Stimulated activated effector memory CD8-positive, alpha-beta T cell treated with anti-CD3 and anti-CD28 coated beads, Interleukin-12 subunit alpha, Interleukin-12 subunit beta, amount 100 ng/mL, for 72 hours (primary cell): ENCODE data around the gene SPIC.
"Not testable (repeated sequence)": the region's sequence is repeated elsewhere in the genome, so short reads cannot be mapped to it uniquely, and the experiment has no call there.

ENCODE experiments used
- ATAC-seq: fragments of 150-1000 bp; cut with Tn5 transposase; 2 replicates; pipeline ENCODE4 v1.10.0; 2021
- DNase-seq, 2 donors: peaks; one replicate each; pipeline ENCODE4 v3.0.0; 2021 to 2022; ENCODE audit warnings: low spot score in 2 of 2
- H3K27ac Mint-ChIP-seq: one replicate; pipeline ENCODE4 v1.8.0; 2022; ENCODE audit warnings: mild to moderate bottlenecking, mixed read lengths
- H3K36me3 Mint-ChIP-seq: one replicate; pipeline ENCODE4 v1.8.0; 2022; ENCODE audit warnings: mild to moderate bottlenecking, mixed read lengths
- H3K4me1 Mint-ChIP-seq: one replicate; pipeline ENCODE4 v1.8.0; 2022; ENCODE audit warnings: mixed read lengths
- H3K4me3 Mint-ChIP-seq: one replicate; pipeline ENCODE4 v1.8.0; 2022; ENCODE audit warnings: mild to moderate bottlenecking, mixed read lengths
- H3K9me3 Mint-ChIP-seq: one replicate; pipeline ENCODE4 v1.8.0; 2022; ENCODE audit warnings: mixed read lengths

SPIC gene

GRCh38 chr12:101474711-101475386, at the start of gene SPIC:
Gene SPIC, plus strand, starts transcription at chr12:101475336. Its CDS starts 1,569 bp downstream, at chr12:101476905.
- H3K9me3 Mint-ChIP-seq, result no peaks in the 10 kb centered on the region
- ATAC-seq, result no peak
- DNase-seq, result no peak
- H3K36me3 Mint-ChIP-seq, result no peaks in the 10 kb centered on the region
- no peaks in the 10 kb centered on the region for H3K4me1 Mint-ChIP-seq
- no peak within 1 kb of the TSS for H3K4me3 Mint-ChIP-seq
- no peak within 1 kb of the TSS for H3K27ac Mint-ChIP-seq

DNA sequence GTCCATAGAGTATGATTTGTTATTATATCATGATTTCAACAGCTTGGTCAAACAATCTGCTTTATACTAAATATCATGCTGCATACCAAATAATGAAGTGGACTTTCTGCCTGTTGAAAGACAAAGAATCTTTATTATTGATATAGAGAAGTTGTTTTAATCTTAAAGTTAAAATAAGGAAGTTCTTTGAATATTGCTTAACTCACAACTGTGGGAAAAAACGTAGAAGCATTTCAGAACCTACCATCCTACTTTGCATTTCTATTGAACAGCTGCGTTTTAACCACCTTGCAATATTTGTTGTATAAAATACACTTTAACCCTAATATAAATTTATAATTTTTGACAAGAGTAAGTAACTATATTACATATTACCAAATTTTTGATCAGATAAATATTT, 44.7 kb upstream of the SPIC start:
- ATAC-seq, result no peak
- Mint-ChIP-seq H3K27ac (no peak overlapping the region), H3K36me3 (no peaks in the 10 kb centered on the region), H3K4me3 (no peak overlapping the region), H3K4me1 (no peaks in the 10 kb centered on the region), H3K9me3 (no peaks in the 10 kb centered on the region)
- no peak for DNase-seq

DNA sequence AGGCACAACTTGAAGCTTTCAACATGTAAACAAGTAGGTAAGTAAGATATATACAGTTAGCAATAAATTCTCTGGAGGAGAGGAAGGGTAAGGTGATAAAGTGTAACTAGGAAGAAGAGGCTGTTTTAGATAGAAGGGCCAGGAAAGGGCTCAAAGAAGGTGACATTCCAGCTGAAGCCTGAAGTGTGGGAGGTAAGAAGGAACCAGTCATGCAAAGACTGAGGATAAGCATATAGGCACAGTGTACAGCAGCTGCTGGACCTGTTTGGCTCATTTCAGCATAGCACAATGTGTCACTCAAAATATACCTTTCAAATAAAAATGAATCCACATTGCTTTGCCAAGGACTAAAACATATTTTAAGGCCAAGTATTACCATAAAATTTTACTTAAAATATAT, 39.0 kb upstream of the SPIC start:
- ATAC-seq, result no peak
- no peaks in the 10 kb centered on the region for H3K36me3 Mint-ChIP-seq
- no peaks in the 10 kb centered on the region for H3K9me3 Mint-ChIP-seq
- no peak overlapping the region for H3K27ac Mint-ChIP-seq
- no peaks in the 10 kb centered on the region for H3K4me1 Mint-ChIP-seq
- DNase-seq, result no peak
- no peak overlapping the region for H3K4me3 Mint-ChIP-seq

DNA sequence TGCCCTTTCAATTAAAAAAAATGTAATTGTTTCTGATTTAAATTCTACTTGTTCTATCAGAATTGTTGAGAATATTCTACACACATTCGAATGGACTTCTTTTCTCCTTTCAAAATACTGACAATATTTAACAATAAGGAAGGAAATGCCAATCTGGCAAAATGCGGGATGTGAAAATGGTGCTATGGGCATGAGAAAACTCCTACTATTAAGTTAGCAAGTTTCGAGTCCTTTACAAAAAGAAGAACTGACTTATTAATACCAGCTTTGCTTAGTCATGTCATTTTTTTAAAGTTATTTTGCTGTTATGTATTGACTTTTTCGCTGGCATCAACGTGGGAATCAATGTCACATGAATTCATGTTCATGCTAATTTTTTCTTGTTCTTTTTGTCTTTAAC, 35.9 kb upstream of the SPIC start:
- Mint-ChIP-seq H3K36me3 (no peaks in the 10 kb centered on the region), H3K4me3 (no peak overlapping the region), H3K9me3 (no peaks in the 10 kb centered on the region), H3K4me1 (no peaks in the 10 kb centered on the region), H3K27ac (no peak overlapping the region)
- ATAC-seq, result no peak
- no peak for DNase-seq

GRCh38 chr12:101441461-101442224, 33.5 kb upstream of the SPIC start:
- Mint-ChIP-seq H3K36me3 (no peaks in the 10 kb centered on the region), H3K9me3 (no peaks in the 10 kb centered on the region), H3K27ac (no peak overlapping the region), H3K4me3 (no peak overlapping the region), H3K4me1 (no peaks in the 10 kb centered on the region)
- no peak for ATAC-seq
- DNase-seq, result no peak

- peaks cover 2% of the 10 kb centered on the region for H3K9me3 Mint-ChIP-seq
- ATAC-seq, result peak; percentile 77
- peak overlapping the region; percentile 12 for H3K4me3 Mint-ChIP-seq
- no peak for DNase-seq
- no peaks in the 10 kb centered on the region for H3K36me3 Mint-ChIP-seq
- H3K4me1 Mint-ChIP-seq, result peaks cover 20% of the 10 kb centered on the region
- H3K27ac Mint-ChIP-seq, result peak overlapping the region; percentile 64
Measured at GRCh38 chr12:101455685-101456084, 19.5 kb upstream of the SPIC start.

DNA sequence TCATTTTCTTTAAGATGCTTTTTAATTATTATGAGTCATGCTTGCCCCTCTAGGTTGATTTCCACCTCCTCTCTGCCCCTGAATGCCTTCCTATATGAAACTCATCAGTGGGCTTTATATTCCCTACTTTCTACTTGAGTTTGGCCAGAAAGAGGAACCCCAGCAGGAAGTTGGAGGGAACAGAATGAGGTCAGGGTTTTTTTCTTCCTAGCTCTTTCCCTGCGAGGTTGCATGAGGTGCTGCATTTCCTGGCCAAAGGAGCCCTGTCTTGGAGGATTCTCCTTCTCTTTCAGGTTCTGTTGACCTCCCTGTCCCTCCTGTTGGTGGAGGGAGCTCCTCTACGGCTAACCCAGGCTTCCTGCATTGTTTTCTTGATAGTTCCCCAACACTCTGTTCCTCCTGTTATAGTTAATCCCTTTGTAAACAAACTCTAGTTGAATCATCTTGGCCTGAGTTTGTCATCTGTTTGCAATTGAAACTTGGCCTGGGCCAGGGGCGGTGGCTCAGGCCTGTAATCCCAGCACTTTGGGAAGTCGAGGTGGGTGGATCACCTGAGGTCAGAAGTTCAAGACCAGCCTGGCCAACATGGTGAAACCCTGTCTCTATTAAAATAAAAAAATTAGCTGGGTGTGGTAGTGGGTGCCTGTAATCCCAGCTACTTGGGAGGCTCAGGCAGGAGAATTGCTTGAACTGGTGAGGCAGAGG, 15.3 kb upstream of the SPIC start:
- no peaks in the 10 kb centered on the region for H3K36me3 Mint-ChIP-seq
- ATAC-seq (no peak), DNase-seq (no peak)
- peak overlapping the region; percentile 56 for H3K27ac Mint-ChIP-seq
- H3K4me1 Mint-ChIP-seq, result peaks cover 20% of the 10 kb centered on the region
- H3K4me3 Mint-ChIP-seq, result no peak overlapping the region
- H3K9me3 Mint-ChIP-seq, result peaks cover 2% of the 10 kb centered on the region

DNA sequence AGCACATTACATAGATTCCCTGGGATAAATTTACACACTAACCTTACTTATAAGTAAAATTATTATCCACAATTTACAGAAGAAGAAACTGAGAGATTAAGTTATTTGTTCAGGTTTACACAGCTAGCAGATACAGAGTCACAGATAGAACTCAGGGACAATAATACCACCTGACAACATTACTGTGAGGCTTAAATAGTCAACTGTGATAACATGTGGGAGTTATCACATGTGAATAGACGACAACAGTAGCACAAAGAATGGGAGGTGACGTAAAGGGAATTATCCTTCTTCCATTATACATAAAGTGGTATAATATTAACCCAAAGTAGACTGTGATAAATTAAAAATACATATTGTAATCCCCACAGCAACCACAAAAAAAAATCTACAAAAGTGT, 6.2 kb upstream of the SPIC start:
- Mint-ChIP-seq H3K27ac (no peak overlapping the region), H3K36me3 (no peaks in the 10 kb centered on the region), H3K9me3 (no peaks in the 10 kb centered on the region), H3K4me1 (no peaks in the 10 kb centered on the region), H3K4me3 (no peak overlapping the region)
- no peak for DNase-seq
- ATAC-seq, result no peak

DNA sequence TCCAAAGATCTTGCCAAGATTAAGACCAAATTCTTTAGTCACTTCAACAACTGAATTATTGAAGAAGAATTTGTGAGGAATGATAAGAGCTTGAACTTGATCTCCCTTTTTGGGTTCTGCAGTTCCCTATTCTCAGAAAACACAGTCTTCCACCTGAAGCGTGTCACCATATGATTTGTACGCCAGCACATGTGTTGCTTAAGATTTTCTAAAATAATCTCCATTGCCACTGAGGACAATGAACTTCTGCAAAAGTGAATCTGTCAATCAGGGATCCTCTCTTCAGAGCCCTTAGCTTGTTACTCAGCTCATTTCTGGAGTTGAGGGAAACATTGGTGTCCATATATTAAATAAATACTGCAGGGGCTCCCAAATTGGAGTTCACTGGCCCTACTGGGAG, 4.2 kb upstream of the SPIC start:
- H3K4me1 Mint-ChIP-seq, result no peaks in the 10 kb centered on the region
- ATAC-seq, result no peak

DNA sequence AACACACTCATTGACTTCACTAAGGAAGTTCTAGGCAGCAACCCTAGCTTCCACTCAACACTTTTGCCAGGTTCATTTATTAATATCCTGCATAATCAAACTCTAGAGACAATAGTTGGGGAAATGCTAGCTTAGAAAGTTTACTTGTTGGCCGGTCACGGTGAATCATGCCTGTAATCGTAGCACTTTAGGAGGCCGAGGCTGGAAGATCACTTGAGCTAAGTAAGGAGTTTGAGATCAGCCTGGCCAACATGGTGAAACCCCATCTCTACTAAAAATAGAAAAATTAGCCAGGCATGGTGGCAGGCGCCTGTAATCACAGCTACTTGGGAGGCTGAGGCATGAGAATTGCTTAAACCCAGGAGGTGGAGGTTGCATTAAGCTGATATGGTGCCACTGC, 3.3 kb upstream of the SPIC start:
- H3K4me3 Mint-ChIP-seq, H3K36me3 Mint-ChIP-seq, H3K27ac Mint-ChIP-seq: not testable (repeated sequence)

More for the DNA sequence above, 4.2 kb upstream of the SPIC start:
- no peak for DNase-seq
- Mint-ChIP-seq H3K36me3 (no peaks in the 10 kb centered on the region), H3K9me3 (no peaks in the 10 kb centered on the region), H3K4me3 (no peak overlapping the region), H3K27ac (no peak overlapping the region)

GRCh38 chr12:101474248-101474647, 888 bp upstream of the SPIC start:
- H3K4me3 Mint-ChIP-seq, result no peak overlapping the region
- no peaks in the 10 kb centered on the region for H3K36me3 Mint-ChIP-seq

More for the DNA sequence above, 3.3 kb upstream of the SPIC start:
- not testable (repeated sequence) for H3K9me3 Mint-ChIP-seq, ATAC-seq, DNase-seq, H3K4me1 Mint-ChIP-seq

DNA sequence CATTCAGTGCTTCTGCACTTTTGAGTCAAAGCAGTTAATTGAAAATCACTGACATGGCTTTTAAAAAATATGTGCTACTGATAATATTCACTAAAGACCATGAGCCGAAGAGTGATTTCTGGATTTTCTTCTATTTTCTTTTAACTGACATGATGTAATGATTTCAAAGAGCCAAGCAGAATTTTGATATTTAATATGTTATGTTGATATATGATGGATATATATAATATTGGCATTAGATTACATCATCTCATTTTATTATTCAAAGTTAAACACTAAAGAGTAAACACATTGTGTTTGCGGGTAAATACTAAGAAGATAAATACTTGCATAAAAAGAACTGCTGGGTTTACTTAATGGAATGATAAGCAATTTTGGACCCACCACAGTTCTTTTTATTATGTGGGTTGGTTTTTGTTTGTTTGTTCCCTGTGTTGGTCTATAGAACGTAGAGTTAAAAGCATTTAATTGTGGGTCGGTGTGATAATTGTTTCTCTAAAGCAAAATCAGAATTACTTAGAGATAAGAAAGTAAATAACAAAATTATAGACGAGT, 692 bp downstream of the SPIC start:
- H3K4me1 Mint-ChIP-seq, result no peaks in the 10 kb centered on the region
- ATAC-seq (no peak), DNase-seq (no peak)
- H3K9me3 Mint-ChIP-seq, result no peaks in the 10 kb centered on the region
- H3K27ac Mint-ChIP-seq, result no peak overlapping the region
- no peak overlapping the region for H3K4me3 Mint-ChIP-seq
- H3K36me3 Mint-ChIP-seq, result no peaks in the 10 kb centered on the region

More at GRCh38 chr12:101474248-101474647, 888 bp upstream of the SPIC start:
- DNase-seq (no peak), ATAC-seq (no peak)
- H3K9me3 Mint-ChIP-seq, result no peaks in the 10 kb centered on the region
- H3K27ac Mint-ChIP-seq, result no peak overlapping the region
- no peaks in the 10 kb centered on the region for H3K4me1 Mint-ChIP-seq

DNA sequence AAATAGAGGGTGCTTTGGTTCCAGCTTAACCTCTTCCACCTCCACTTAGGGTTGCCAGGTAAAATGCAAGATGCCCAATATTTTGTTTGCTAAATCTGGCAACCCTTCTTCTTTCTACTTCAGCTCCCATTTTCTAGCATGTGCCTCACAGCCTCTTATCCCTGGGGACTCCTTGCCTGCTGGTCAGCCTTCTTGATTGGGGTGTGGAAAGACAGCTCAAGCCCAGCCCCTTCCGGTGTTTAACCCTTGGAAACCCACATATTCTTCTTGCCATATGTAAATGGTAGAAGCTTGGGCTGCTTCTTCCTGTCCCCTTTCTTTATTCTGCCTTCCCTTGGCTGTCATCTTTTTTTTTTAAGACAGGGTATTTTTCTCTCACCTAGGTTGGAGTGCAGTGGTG, 5.7 kb downstream of the SPIC start:
- Mint-ChIP-seq H3K27ac (no peak overlapping the region), H3K36me3 (no peaks in the 10 kb centered on the region), H3K4me1 (no peaks in the 10 kb centered on the region), H3K4me3 (no peak overlapping the region), H3K9me3 (no peaks in the 10 kb centered on the region)
- DNase-seq (no peak), ATAC-seq (no peak)

- H3K4me1 Mint-ChIP-seq, result no peaks in the 10 kb centered on the region
- no peaks in the 10 kb centered on the region for H3K36me3 Mint-ChIP-seq
- no peaks in the 10 kb centered on the region for H3K9me3 Mint-ChIP-seq
- no peak overlapping the region for H3K4me3 Mint-ChIP-seq
- ATAC-seq (no peak), DNase-seq (no peak)
- H3K27ac Mint-ChIP-seq, result no peak overlapping the region
Measured at GRCh38 chr12:101485021-101485420, 9.9 kb downstream of the SPIC start.

DNA sequence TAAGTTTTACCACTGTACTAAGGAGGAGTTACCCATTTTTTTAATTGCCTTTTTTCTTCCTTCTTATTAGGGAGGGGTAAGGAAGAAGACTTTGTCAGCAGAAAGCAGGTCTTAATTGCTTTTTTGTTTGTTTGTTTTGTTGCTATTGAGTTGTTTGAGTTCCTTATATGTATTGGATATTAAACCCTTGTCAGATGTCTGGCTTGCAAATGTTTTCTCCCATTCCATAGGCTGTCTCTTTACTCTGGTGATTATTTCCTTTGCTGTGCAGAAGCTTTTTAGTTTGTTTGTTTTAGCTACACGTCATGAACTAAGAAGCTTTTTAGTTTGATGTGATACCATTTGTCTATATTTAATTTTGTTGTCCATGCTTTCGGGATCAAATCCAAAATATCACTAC, 13.3 kb downstream of the SPIC start:
- Mint-ChIP-seq H3K9me3 (no peaks in the 10 kb centered on the region), H3K36me3 (no peaks in the 10 kb centered on the region), H3K4me1 (no peaks in the 10 kb centered on the region), H3K27ac (no peak overlapping the region), H3K4me3 (no peak overlapping the region)
- DNase-seq (no peak), ATAC-seq (no peak)
